ENCODE data around the gene ZNF407.

Gene ZNF407

GRCh38 chr18:75104483-75104882, 506.8 kb downstream of the ZNF407 start:
- no peaks in the 10 kb centered on the region for H3K36me3 ChIP-seq (ENCODE audit: insufficient read depth)
- no peaks in the 10 kb centered on the region for H3K27me3 ChIP-seq (ENCODE audit: insufficient read depth, low read depth)
- H3K27ac ChIP-seq = no peak overlapping the region
- H3K79me2 ChIP-seq (ENCODE audit: insufficient read depth, low read depth) = no peaks in the 10 kb centered on the region
- no peak overlapping the region for H3K4me3 ChIP-seq (IDR thresholded peaks at IDR 0.05; ENCODE audit: insufficient read depth, low read depth, low read length)
- no peaks in the 10 kb centered on the region for H4K20me1 ChIP-seq (ENCODE audit: insufficient read depth)
- H2AFZ ChIP-seq (ENCODE audit: low read depth) = no peak overlapping the region
- no peak overlapping the region for H3K4me2 ChIP-seq
- H3K9ac ChIP-seq = no peak overlapping the region
- no peaks in the 10 kb centered on the region for H3K4me1 ChIP-seq (ENCODE audit: low read depth, poor library complexity, severe bottlenecking)
- no peak for TF ChIP-seq CTCF (conservative IDR thresholded peaks at IDR 0.05; ENCODE audit: low read depth, low read length)

GRCh38 chr18:75105551-75106254, 508.0 kb downstream of the ZNF407 start:
- Histone ChIP-seq H3K4me3 (IDR thresholded peaks at IDR 0.05; ENCODE audit: insufficient read depth, low read depth, low read length) (no peak overlapping the region), H3K36me3 (ENCODE audit: insufficient read depth) (no peaks in the 10 kb centered on the region), H4K20me1 (ENCODE audit: insufficient read depth) (no peaks in the 10 kb centered on the region), H3K4me2 (no peak overlapping the region), H3K4me1 (ENCODE audit: low read depth, poor library complexity, severe bottlenecking) (no peaks in the 10 kb centered on the region), H3K9ac (no peak overlapping the region), H3K79me2 (ENCODE audit: insufficient read depth, low read depth) (no peaks in the 10 kb centered on the region), H3K27ac (no peak overlapping the region), H3K27me3 (ENCODE audit: insufficient read depth, low read depth) (no peaks in the 10 kb centered on the region), H2AFZ (ENCODE audit: low read depth) (no peak overlapping the region)
- no peak for TF ChIP-seq CTCF (conservative IDR thresholded peaks at IDR 0.05; ENCODE audit: low read depth, low read length)

- Histone ChIP-seq H3K27ac (no peak overlapping the region), H3K36me3 (ENCODE audit: insufficient read depth) (no peaks in the 10 kb centered on the region), H4K20me1 (ENCODE audit: insufficient read depth) (no peaks in the 10 kb centered on the region), H3K79me2 (ENCODE audit: insufficient read depth, low read depth) (no peaks in the 10 kb centered on the region), H3K9ac (no peak overlapping the region), H3K27me3 (ENCODE audit: insufficient read depth, low read depth) (no peaks in the 10 kb centered on the region), H3K4me2 (no peak overlapping the region), H2AFZ (ENCODE audit: low read depth) (no peak overlapping the region), H3K4me1 (ENCODE audit: low read depth, poor library complexity, severe bottlenecking) (no peaks in the 10 kb centered on the region), H3K4me3 (IDR thresholded peaks at IDR 0.05; ENCODE audit: insufficient read depth, low read depth, low read length) (no peak overlapping the region)
- no peak for TF ChIP-seq CTCF (conservative IDR thresholded peaks at IDR 0.05; ENCODE audit: low read depth, low read length)
Measured at GRCh38 chr18:75106746-75107145, 509.1 kb downstream of the ZNF407 start.

DNA sequence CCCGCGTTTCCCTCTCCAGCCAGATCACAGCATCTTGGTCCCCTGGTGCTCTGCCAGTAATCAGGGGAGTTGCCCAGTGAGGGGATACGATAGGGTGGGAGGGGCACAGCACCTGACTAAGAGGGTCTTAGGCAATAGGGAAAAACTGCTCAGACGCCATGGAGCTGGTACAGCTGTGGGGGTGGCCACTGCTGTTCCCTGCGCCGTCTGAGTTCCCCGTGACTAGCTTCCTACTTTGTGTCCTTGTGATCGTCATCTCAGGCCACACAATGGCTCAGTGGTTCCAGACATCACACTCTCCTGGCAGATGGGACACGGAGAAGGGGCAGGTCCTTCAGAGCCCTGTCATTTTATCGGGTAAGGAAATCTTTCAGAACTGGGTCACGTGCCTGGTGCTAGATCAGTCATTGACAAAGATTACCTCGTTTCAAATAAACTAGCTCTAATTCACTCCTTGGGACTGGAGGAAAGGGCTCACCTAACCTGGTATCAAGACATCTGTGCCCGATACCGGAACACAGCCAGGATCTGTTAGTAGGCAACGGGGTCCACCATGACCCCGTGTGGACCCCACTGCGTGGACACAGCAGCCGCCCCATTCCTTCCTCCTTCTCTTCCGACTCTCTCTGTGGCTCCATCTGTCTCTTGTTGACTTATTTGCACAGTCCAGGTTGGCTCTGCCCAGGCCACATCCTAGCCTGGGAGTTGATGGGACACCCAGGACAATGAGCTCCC, 509.7 kb downstream of the ZNF407 start:
- Histone ChIP-seq H3K9ac (no peak overlapping the region), H3K4me2 (no peak overlapping the region), H3K27me3 (ENCODE audit: insufficient read depth, low read depth) (no peaks in the 10 kb centered on the region), H3K27ac (no peak overlapping the region), H3K79me2 (ENCODE audit: insufficient read depth, low read depth) (no peaks in the 10 kb centered on the region), H3K4me1 (ENCODE audit: low read depth, poor library complexity, severe bottlenecking) (no peaks in the 10 kb centered on the region), H3K36me3 (ENCODE audit: insufficient read depth) (no peaks in the 10 kb centered on the region), H4K20me1 (ENCODE audit: insufficient read depth) (no peaks in the 10 kb centered on the region), H2AFZ (ENCODE audit: low read depth) (no peak overlapping the region), H3K4me3 (IDR thresholded peaks at IDR 0.05; ENCODE audit: insufficient read depth, low read depth, low read length) (no peak overlapping the region)
- no peak for TF ChIP-seq CTCF (conservative IDR thresholded peaks at IDR 0.05; ENCODE audit: low read depth, low read length)

Data from KMS-11 (cell line).